Skin of body (tissue), 2 donors: ENCODE results near the gene CCDC141. TPM values are rescaled to one million over a fixed set of nuclear protein-coding genes. Genes with fewer than 3 reads are reported as not detected.
"Not testable (repeated sequence)": the region's sequence is repeated elsewhere in the genome, so short reads cannot be mapped to it uniquely, and the experiment has no call there.

Experiments
- DNase-seq: peaks from one replicate; lab custom pipeline; 2025; lab: John Stamatoyannopoulos, UW
- total RNA-seq: library from RNA; depleted of rRNA; stranded (reverse); fragments of >200 nt; gene quantifications from one replicate; pipeline ENCODE4 v1.2.3, GENCODE V29; 2014

Gene CCDC141
- 6.0 TPM for total RNA-seq

GRCh38 chr2:179049546-179050311 is at the start of gene CCDC141:
Gene CCDC141 (minus strand): TSS chr2:179050137. CDS start chr2:179049941, 196 bp downstream.
- DNase-seq, result no peak

- DNase-seq, result no peak
Observed at GRCh38 chr2:179098080-179098689, 48.2 kb upstream of the CCDC141 start.

GRCh38 chr2:179097131-179097530 is 47.2 kb upstream of the CCDC141 start:
- no peak for DNase-seq

GRCh38 chr2:179096090-179096489 is 46.2 kb upstream of the CCDC141 start:
- no peak for DNase-seq

- not testable (repeated sequence) for DNase-seq
Observed at GRCh38 chr2:179092912-179093311, 43.0 kb upstream of the CCDC141 start.

GRCh38 chr2:179082697-179083096 is 32.8 kb upstream of the CCDC141 start:
- no peak for DNase-seq

GRCh38 chr2:179081954-179082353 is 32.0 kb upstream of the CCDC141 start:
- DNase-seq, result no peak

- DNase-seq, result no peak
Observed at GRCh38 chr2:179072527-179072926, 22.6 kb upstream of the CCDC141 start.

GRCh38 chr2:179071810-179072355 is 21.9 kb upstream of the CCDC141 start:
- peak; percentile 18 for DNase-seq

- DNase-seq, result no peak
Observed at GRCh38 chr2:179070895-179071294, 21.0 kb upstream of the CCDC141 start.

GRCh38 chr2:179069685-179070084 is 19.7 kb upstream of the CCDC141 start:
- no peak for DNase-seq

- no peak for DNase-seq
Observed at GRCh38 chr2:179068991-179069643, 19.2 kb upstream of the CCDC141 start.

- DNase-seq, result no peak
Observed at GRCh38 chr2:179059026-179059700, 9.2 kb upstream of the CCDC141 start.

GRCh38 chr2:179057737-179058136 is 7.8 kb upstream of the CCDC141 start:
- DNase-seq, result no peak

- DNase-seq, result not testable (repeated sequence)
Observed at GRCh38 chr2:179053568-179053967, 3.6 kb upstream of the CCDC141 start.

GRCh38 chr2:179051250-179051649 is 1.3 kb upstream of the CCDC141 start:
- no peak for DNase-seq

- DNase-seq, result peak; percentile 13
Observed at GRCh38 chr2:179050755-179051154, 818 bp upstream of the CCDC141 start.

- no peak for DNase-seq
Observed at GRCh38 chr2:179049203-179049545, 763 bp downstream of the CCDC141 start.

GRCh38 chr2:179048099-179048498 is 1.8 kb downstream of the CCDC141 start:
- no peak for DNase-seq

- DNase-seq, result not testable (repeated sequence)
Observed at GRCh38 chr2:179045602-179046001, 4.3 kb downstream of the CCDC141 start.

- DNase-seq, result no peak
Observed at GRCh38 chr2:179044500-179044899, 5.4 kb downstream of the CCDC141 start.

GRCh38 chr2:179037807-179038206 is 12.1 kb downstream of the CCDC141 start:
- no peak for DNase-seq
